Skeletal muscle satellite cell (primary cell): ENCODE data around the gene NDST3.

Experiments
- H3K27me3 ChIP-seq: 2 replicates; pipeline ENCODE4 v1.7.0; 2013; ENCODE audit warnings: low read length; ENCODE audit not compliant: control insufficient read depth, insufficient read depth
- H3K36me3 ChIP-seq: 2 replicates; pipeline ENCODE4 v1.7.0; 2013; ENCODE audit warnings: mild to moderate bottlenecking, control low read depth, low read length; ENCODE audit not compliant: insufficient read depth
- H3K4me1 ChIP-seq: 2 replicates; pipeline ENCODE4 v1.7.0; 2013; ENCODE audit warnings: low read length; ENCODE audit not compliant: control insufficient read depth, insufficient read depth
- H3K4me2 ChIP-seq: 2 replicates; pipeline ENCODE4 v1.7.0; 2013; ENCODE audit warnings: mild to moderate bottlenecking, low read length
- H3K4me3 ChIP-seq: 2 replicates; pipeline ENCODE4 v1.7.0; 2013; ENCODE audit warnings: low read length
- H3K9ac ChIP-seq: 2 replicates; pipeline ENCODE4 v1.7.0; 2013; ENCODE audit warnings: mild to moderate bottlenecking, low read depth, low read length, moderate library complexity
- H3K9me3 ChIP-seq: replicated peaks from 2 replicates; pipeline ENCODE4 v1.7.0; 2013; ENCODE audit warnings: mild to moderate bottlenecking, control low read depth, low read length

NDST3 gene

DNA sequence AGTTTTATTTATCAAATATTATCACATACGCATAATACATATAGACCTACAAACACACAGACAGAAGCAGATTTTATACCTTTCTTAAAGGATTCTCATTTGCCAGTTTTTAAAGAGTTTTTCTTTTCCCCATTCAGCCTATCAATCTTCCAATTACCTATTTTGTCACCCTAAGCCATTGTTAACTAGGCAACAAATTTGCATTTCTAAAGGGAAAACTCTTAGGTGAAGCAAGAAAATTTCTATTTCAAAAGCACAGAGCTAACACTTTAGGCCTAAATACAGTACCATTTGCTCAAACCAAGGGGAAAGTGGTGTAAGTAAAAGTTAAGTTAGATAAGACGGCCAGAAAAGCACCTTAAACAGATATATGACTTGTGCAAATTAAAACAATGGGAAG is 156.6 kb downstream of the NDST3 start:
- Histone ChIP-seq H3K4me3 (no peak overlapping the region), H3K9me3 (no peaks in the 10 kb centered on the region), H3K9ac (no peak overlapping the region), H3K4me2 (no peak overlapping the region), H3K27me3 (no peaks in the 10 kb centered on the region), H3K4me1 (no peaks in the 10 kb centered on the region), H3K36me3 (no peaks in the 10 kb centered on the region)

DNA sequence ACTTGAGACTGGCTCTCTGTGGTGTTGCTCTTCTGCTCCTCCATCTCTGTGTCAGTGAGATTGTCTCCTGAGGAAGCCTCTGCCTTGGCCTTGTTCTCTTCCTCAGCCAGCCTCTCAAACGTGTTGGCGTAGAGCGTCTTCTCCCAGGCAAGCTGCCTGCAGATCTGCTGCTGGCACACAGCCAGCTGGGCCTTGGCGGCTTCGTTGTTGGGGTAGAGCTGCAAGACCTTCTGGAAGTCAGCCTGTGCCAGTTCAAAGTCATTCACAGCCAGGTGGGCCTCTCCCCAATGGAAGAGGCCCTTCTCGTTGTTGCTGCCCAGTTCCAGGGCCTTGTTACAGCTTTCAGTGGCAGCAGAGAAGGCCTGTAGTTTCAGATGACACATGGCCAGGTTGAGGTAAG is 159.1 kb downstream of the NDST3 start:
- no peak overlapping the region for H3K9ac ChIP-seq
- H3K4me1 ChIP-seq: no peaks in the 10 kb centered on the region
- H3K36me3 ChIP-seq: no peaks in the 10 kb centered on the region
- H3K4me3 ChIP-seq: no peak overlapping the region
- no peak overlapping the region for H3K4me2 ChIP-seq
- H3K9me3 ChIP-seq: no peaks in the 10 kb centered on the region
- no peaks in the 10 kb centered on the region for H3K27me3 ChIP-seq

GRCh38 chr4:118206627-118207026 is 172.3 kb downstream of the NDST3 start:
- no peak overlapping the region for H3K4me3 ChIP-seq
- H3K9me3 ChIP-seq: no peaks in the 10 kb centered on the region
- no peaks in the 10 kb centered on the region for H3K27me3 ChIP-seq
- H3K36me3 ChIP-seq: no peaks in the 10 kb centered on the region
- no peak overlapping the region for H3K9ac ChIP-seq
- no peak overlapping the region for H3K4me2 ChIP-seq
- no peaks in the 10 kb centered on the region for H3K4me1 ChIP-seq

DNA sequence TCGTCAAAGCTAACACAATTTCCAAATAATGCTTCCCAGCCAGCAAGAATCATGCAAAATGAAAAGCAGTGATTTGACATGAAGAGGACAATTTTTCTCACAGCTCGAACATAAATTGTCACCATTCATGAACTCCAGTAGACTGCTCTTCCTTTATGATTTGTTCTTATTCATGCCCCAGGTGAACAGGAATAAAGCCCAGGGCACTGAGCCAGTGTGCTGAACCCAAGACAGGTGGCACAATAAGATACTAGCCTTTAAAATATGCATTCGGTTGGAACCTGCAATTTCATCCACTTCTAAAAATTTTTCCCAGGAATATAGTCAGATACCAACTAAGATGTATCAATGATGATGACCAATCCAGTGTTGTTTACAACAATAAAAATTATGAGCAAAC is 178.8 kb downstream of the NDST3 start:
- no peaks in the 10 kb centered on the region for H3K9me3 ChIP-seq
- H3K4me2 ChIP-seq: no peak overlapping the region
- no peak overlapping the region for H3K4me3 ChIP-seq
- no peaks in the 10 kb centered on the region for H3K36me3 ChIP-seq
- no peak overlapping the region for H3K9ac ChIP-seq
- H3K4me1 ChIP-seq: no peaks in the 10 kb centered on the region
- H3K27me3 ChIP-seq: no peaks in the 10 kb centered on the region

GRCh38 chr4:118215826-118216225 is 181.5 kb downstream of the NDST3 start:
- Histone ChIP-seq H3K9ac (no peak overlapping the region), H3K4me2 (no peak overlapping the region), H3K27me3 (no peaks in the 10 kb centered on the region), H3K36me3 (no peaks in the 10 kb centered on the region), H3K9me3 (no peaks in the 10 kb centered on the region), H3K4me3 (no peak overlapping the region), H3K4me1 (no peaks in the 10 kb centered on the region)

DNA sequence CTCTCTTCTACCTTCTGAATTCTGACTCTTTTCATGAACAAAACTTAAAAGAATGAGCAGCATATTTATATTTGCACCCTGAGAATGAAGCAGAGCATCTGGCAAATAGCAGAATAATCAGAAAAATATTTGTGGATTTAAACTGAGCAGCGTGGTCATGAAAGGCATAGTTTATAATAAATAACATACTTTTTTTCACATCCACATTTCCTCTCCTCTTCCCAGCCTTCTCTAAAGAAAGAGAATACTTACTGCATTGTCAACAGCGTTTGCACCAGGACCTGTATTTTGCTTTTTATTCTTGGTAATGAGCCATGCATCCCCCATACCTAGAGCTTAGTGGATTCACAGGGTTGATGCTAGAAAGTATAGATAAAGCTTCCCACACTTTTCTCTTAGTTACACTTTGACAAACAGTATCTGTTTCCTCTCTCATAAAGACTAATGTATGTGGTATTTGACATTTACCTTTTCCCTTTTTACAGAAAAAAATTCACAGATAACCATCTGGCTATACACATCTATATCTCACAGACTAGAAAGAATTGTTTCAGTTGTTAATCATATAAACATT is 187.0 kb downstream of the NDST3 start:
- Histone ChIP-seq H3K9me3 (no peaks in the 10 kb centered on the region), H3K4me3 (no peak overlapping the region), H3K36me3 (no peaks in the 10 kb centered on the region), H3K9ac (no peak overlapping the region), H3K4me2 (no peak overlapping the region), H3K27me3 (peaks cover under 1% of the 10 kb centered on the region), H3K4me1 (no peaks in the 10 kb centered on the region)

DNA sequence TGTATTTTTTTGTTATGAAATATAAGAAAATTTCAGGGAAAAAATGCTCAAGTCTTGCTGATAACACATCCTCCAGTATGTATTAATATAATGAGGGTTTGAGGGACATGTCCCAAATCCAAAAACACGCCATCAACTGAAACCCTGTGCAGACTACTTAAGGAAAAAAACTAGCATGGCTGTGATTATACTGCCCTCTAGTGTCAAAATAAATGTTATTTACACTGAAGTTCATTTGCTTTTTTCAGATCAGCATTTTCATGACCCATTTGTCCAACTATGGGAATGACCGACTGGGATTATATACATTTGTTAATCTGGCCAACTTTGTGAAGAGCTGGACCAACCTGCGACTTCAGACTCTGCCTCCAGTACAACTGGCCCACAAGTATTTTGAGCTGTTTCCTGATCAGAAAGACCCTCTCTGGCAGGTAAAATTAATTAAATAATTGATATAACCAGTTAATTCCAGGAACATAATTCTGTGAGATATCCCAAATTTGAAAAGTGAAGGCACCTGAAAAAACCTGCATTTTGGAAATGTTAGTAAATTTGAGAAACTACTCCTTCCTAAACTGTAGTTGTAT is 190.1 kb downstream of the NDST3 start:
- Histone ChIP-seq H3K9me3 (no peaks in the 10 kb centered on the region), H3K4me1 (no peaks in the 10 kb centered on the region), H3K27me3 (peaks cover 2% of the 10 kb centered on the region), H3K9ac (no peak overlapping the region), H3K36me3 (no peaks in the 10 kb centered on the region), H3K4me3 (no peak overlapping the region), H3K4me2 (no peak overlapping the region)

GRCh38 chr4:118225511-118225910 is 191.2 kb downstream of the NDST3 start:
- H3K9me3 ChIP-seq: no peaks in the 10 kb centered on the region
- no peak overlapping the region for H3K9ac ChIP-seq
- no peak overlapping the region for H3K4me3 ChIP-seq
- H3K4me2 ChIP-seq: no peak overlapping the region
- H3K27me3 ChIP-seq: peaks cover 2% of the 10 kb centered on the region
- H3K36me3 ChIP-seq: no peaks in the 10 kb centered on the region
- H3K4me1 ChIP-seq: no peaks in the 10 kb centered on the region

- no peak overlapping the region for H3K9ac ChIP-seq
- H3K4me2 ChIP-seq: no peak overlapping the region
- no peak overlapping the region for H3K4me3 ChIP-seq
- H3K27me3 ChIP-seq: peaks cover 2% of the 10 kb centered on the region
- no peaks in the 10 kb centered on the region for H3K4me1 ChIP-seq
- H3K9me3 ChIP-seq: no peaks in the 10 kb centered on the region
- H3K36me3 ChIP-seq: no peaks in the 10 kb centered on the region
These were observed 192.2 kb downstream of the NDST3 start for GRCh38 chr4:118226311-118227010.

- H3K36me3 ChIP-seq: no peaks in the 10 kb centered on the region
- no peaks in the 10 kb centered on the region for H3K4me1 ChIP-seq
These were observed 201.4 kb downstream of the NDST3 start for GRCh38 chr4:118235566-118236120.

GRCh38 chr4:118237531-118237930 is 203.2 kb downstream of the NDST3 start:
- Histone ChIP-seq H3K4me3 (no peak overlapping the region), H3K36me3 (no peaks in the 10 kb centered on the region), H3K4me1 (no peaks in the 10 kb centered on the region), H3K9ac (no peak overlapping the region), H3K27me3 (peaks cover 2% of the 10 kb centered on the region), H3K4me2 (no peak overlapping the region), H3K9me3 (no peaks in the 10 kb centered on the region)

More at GRCh38 chr4:118235566-118236120, 201.4 kb downstream of the NDST3 start:
- Histone ChIP-seq H3K4me2 (no peak overlapping the region), H3K9ac (no peak overlapping the region), H3K27me3 (peaks cover 2% of the 10 kb centered on the region), H3K4me3 (no peak overlapping the region), H3K9me3 (no peaks in the 10 kb centered on the region)
